Dedifferentiated amniotic fluid mesenchymal stem cell (primary cell): ENCODE results near the gene ANKRD34A.

ENCODE experiments used
- DNase-seq: peaks from one replicate; pipeline ENCODE4 v3.0.0-alpha.2; 2016; ENCODE audit errors: extremely low spot score

The ANKRD34A gene

GRCh38 chr1:145964328-145965118 lies at the start of gene ANKRD34A, which contains the start of gene POLR3GL:
TSS of gene ANKRD34A (minus strand) at chr1:145964575. CDS start at chr1:145961759, 2,816 bp downstream.
TSS of gene POLR3GL (plus strand) at chr1:145964690. CDS start at chr1:145974866, 10,176 bp downstream.
- peak; percentile 95 for DNase-seq

GRCh38 chr1:146013559-146013922 lies 49.2 kb upstream of the ANKRD34A start:
- no peak for DNase-seq

- DNase-seq: peak; percentile 88
These were observed 48.6 kb upstream of the ANKRD34A start for GRCh38 chr1:146012703-146013558.

- no peak for DNase-seq
These were observed 45.9 kb upstream of the ANKRD34A start for GRCh38 chr1:146010126-146010738.

- no peak for DNase-seq
These were observed 43.2 kb upstream of the ANKRD34A start for GRCh38 chr1:146007489-146008133.

- DNase-seq: no peak
These were observed 37.3 kb upstream of the ANKRD34A start for GRCh38 chr1:146001709-146002108.

GRCh38 chr1:145999321-146000024 lies 35.1 kb upstream of the ANKRD34A start:
- DNase-seq: no peak

GRCh38 chr1:145997718-145998023 lies 33.3 kb upstream of the ANKRD34A start:
- DNase-seq: no peak

- DNase-seq: no peak
These were observed 32.8 kb upstream of the ANKRD34A start for GRCh38 chr1:145997016-145997717.

GRCh38 chr1:145996433-145997015 lies 32.1 kb upstream of the ANKRD34A start, which contains the start of gene TXNIP:
TSS of gene TXNIP (minus strand) at chr1:145996579. CDS start at chr1:145996266, 313 bp downstream.
- peak; percentile 98 for DNase-seq

GRCh38 chr1:145995964-145996432 lies 31.6 kb upstream of the ANKRD34A start:
- DNase-seq: no peak

GRCh38 chr1:145995148-145995881 lies 30.9 kb upstream of the ANKRD34A start:
- DNase-seq: no peak

GRCh38 chr1:145994391-145995120 lies 30.2 kb upstream of the ANKRD34A start:
- DNase-seq: no peak

- DNase-seq: no peak
These were observed 29.4 kb upstream of the ANKRD34A start for GRCh38 chr1:145993618-145994390.

- DNase-seq: no peak
These were observed 28.7 kb upstream of the ANKRD34A start for GRCh38 chr1:145992958-145993617.

- no peak for DNase-seq
These were observed 28.1 kb upstream of the ANKRD34A start for GRCh38 chr1:145992502-145992936.

- no peak for DNase-seq
These were observed 27.5 kb upstream of the ANKRD34A start for GRCh38 chr1:145991735-145992412.
